KBM-7 (cell line): ENCODE results near the gene RSPH3.
A peak's percentile ranks its signal among the peaks of the same experiment; 100 is the strongest.
"Not testable (repeated sequence)": the region's sequence is repeated elsewhere in the genome, so short reads cannot be mapped to it uniquely, and the experiment has no call there.

Source experiments
- DNase-seq: peaks from one replicate; pipeline ENCODE4 v3.0.0-alpha.2; 2015
- in situ Hi-C: fragments of 300-500 bp; cut with MboI; formaldehyde crosslinking; loops from 2 replicates; pipeline ENCODE4 v1.14.3; 2020; ENCODE audit warnings: low sequenced_read_pairs, low pct_unique_long_range_greater_than_20kb, mixed read lengths

The RSPH3 gene

GRCh38 chr6:158999666-159000403 is at the start of gene RSPH3:
TSS of gene RSPH3 (minus strand) at chr6:159000202. CDS start at chr6:158999550, 652 bp downstream.
- DNase-seq, result peak; percentile 96

GRCh38 chr6:159047891-159048685 is 48.1 kb upstream of the RSPH3 start:
- in situ Hi-C loops, result no loop called here

More at GRCh38 chr6:158999666-159000403, at the start of gene RSPH3:
- in situ Hi-C loops, result loop anchor here (25.0 kb wide), 2 partner anchors 112 to 788 kb away; no protein-coding TSS in a partner anchor

GRCh38 chr6:159045801-159046200 is 45.8 kb upstream of the RSPH3 start:
- in situ Hi-C loops, result no loop called here
- peak; percentile 29 for DNase-seq

More at GRCh38 chr6:159047891-159048685, 48.1 kb upstream of the RSPH3 start:
- no peak for DNase-seq

GRCh38 chr6:159044899-159045727 is 45.1 kb upstream of the RSPH3 start, which contains the start of gene TAGAP:
TSS of gene TAGAP (minus strand) at chr6:159044991. CDS start at chr6:159044146, 845 bp downstream.
- peak; percentile 96 for DNase-seq
- in situ Hi-C loops, result no loop called here

GRCh38 chr6:159043947-159044346 is 43.9 kb upstream of the RSPH3 start:
- no peak for DNase-seq
- in situ Hi-C loops, result no loop called here

GRCh38 chr6:159043251-159043650 is 43.2 kb upstream of the RSPH3 start:
- peak; percentile 76 for DNase-seq

GRCh38 chr6:159042826-159043181 is 42.8 kb upstream of the RSPH3 start:
- DNase-seq, result no peak
- in situ Hi-C loops, result no loop called here

More at GRCh38 chr6:159043251-159043650, 43.2 kb upstream of the RSPH3 start:
- in situ Hi-C loops, result no loop called here

- in situ Hi-C loops, result no loop called here
- DNase-seq, result peak; percentile 92
These were observed 42.2 kb upstream of the RSPH3 start for GRCh38 chr6:159042003-159042825.

- in situ Hi-C loops, result no loop called here
- DNase-seq, result no peak
These were observed 41.2 kb upstream of the RSPH3 start for GRCh38 chr6:159041181-159041580.

- DNase-seq, result no peak
- in situ Hi-C loops, result no loop called here
These were observed 39.9 kb upstream of the RSPH3 start for GRCh38 chr6:159039885-159040258.

- in situ Hi-C loops, result no loop called here
These were observed 39.2 kb upstream of the RSPH3 start for GRCh38 chr6:159038914-159039884.

GRCh38 chr6:159038318-159038717 is 38.3 kb upstream of the RSPH3 start:
- peak; percentile 28 for DNase-seq
- in situ Hi-C loops, result not testable (repeated sequence)

More at GRCh38 chr6:159038914-159039884, 39.2 kb upstream of the RSPH3 start:
- DNase-seq, result peak; percentile 93

GRCh38 chr6:159037756-159038290 is 37.8 kb upstream of the RSPH3 start:
- no peak for DNase-seq
- in situ Hi-C loops, result no loop called here

- no peak for DNase-seq
- in situ Hi-C loops, result no loop called here
These were observed 36.7 kb upstream of the RSPH3 start for GRCh38 chr6:159036673-159037072.

GRCh38 chr6:159035891-159036290 is 35.9 kb upstream of the RSPH3 start:
- DNase-seq, result no peak
- in situ Hi-C loops, result no loop called here

GRCh38 chr6:159033160-159034049 is 33.4 kb upstream of the RSPH3 start:
- in situ Hi-C loops, result no loop called here
- no peak for DNase-seq
